Measurements from ENCODE around the gene MYO18B. TPM values are rescaled to one million over a fixed set of nuclear protein-coding genes. Genes with fewer than 3 reads are reported as not detected.

The MYO18B gene
- polyA plus RNA-seq, 1 donor = 0.05 TPM

DNA sequence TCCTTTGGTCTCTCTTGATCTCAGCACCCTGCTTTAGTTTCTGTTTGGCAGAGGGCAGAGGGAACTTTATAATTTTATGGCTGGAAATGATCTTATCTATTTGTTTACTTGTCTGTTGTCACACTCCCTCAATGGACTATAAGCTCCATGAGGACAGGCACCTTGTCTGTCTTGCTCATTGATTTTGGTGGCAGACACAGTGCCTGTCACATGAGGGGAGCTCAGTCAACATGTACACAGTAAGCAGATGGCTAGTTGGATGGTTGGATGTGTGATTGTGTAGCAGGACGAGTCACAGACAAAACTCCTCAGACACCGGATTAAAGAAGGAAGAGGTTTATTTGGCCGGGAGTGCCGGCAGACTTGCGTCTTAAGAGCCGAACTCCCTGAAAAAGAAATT is 80.4 kb downstream of the MYO18B start:
- no peak for DNase-seq

DNA sequence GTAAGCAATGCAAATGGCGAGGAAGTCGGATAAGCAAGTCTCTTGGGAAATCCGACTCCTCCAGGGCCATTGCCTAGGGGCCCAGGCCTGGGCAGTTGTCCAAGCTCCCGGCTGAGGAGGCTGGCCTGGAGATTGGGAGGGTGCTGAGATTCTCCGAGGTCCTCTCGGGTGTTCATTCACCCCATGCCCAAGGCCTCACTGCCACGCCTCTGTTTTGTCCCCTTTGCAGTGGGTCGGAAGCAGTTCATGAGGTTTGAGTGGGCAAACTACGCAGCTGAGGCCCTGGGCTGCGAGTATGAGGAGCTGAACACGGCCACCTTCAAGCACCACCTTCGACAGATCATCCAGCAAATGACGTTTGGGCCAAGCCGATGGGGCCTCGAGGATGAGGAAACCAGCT is 81.3 kb downstream of the MYO18B start:
- no peak for DNase-seq

GRCh38 chr22:25824828-25825423 is 82.9 kb downstream of the MYO18B start:
- DNase-seq = no peak

DNA sequence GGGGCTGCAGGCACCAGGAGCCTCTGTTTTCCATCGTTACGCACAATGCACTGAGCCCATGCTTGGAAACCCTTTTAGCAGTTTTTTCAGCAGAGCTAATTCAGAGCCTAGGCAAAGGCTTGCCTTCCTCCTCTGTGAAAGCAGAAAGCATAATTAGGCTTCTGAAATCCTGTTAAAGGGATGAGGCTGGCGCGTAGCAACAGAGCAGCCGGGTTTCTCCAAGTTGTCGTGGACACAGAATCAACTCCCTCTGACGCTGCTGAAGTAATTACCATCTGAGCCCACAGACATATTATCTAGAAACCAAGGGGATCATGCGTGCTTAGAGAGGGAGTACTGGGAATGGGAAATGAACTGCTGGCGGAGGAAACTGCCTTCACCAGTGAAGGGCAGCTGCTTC is 85.4 kb downstream of the MYO18B start:
- no peak for DNase-seq

DNA sequence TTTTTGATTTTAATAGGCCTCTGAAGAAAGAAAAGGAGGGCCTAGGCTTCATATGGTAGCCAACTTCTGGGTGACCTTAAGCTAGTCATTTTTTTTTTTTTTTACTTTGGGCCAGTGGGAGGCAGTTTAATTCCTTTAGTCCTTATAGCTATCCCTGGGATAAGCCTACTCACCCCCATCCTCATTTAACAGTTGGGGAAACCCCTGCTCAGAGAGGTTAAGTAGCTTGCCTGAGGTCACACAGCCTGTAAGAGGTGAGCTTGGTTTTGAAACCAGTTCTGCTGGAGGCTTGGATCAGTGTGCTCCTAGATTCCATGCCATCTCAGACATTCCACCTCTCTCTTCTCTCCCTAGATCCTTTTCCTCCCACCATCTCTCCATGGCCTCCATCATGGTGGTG is 86.4 kb downstream of the MYO18B start:
- no peak for DNase-seq

- no peak for DNase-seq
Observed at GRCh38 chr22:25829237-25829636, 87.2 kb downstream of the MYO18B start.

DNA sequence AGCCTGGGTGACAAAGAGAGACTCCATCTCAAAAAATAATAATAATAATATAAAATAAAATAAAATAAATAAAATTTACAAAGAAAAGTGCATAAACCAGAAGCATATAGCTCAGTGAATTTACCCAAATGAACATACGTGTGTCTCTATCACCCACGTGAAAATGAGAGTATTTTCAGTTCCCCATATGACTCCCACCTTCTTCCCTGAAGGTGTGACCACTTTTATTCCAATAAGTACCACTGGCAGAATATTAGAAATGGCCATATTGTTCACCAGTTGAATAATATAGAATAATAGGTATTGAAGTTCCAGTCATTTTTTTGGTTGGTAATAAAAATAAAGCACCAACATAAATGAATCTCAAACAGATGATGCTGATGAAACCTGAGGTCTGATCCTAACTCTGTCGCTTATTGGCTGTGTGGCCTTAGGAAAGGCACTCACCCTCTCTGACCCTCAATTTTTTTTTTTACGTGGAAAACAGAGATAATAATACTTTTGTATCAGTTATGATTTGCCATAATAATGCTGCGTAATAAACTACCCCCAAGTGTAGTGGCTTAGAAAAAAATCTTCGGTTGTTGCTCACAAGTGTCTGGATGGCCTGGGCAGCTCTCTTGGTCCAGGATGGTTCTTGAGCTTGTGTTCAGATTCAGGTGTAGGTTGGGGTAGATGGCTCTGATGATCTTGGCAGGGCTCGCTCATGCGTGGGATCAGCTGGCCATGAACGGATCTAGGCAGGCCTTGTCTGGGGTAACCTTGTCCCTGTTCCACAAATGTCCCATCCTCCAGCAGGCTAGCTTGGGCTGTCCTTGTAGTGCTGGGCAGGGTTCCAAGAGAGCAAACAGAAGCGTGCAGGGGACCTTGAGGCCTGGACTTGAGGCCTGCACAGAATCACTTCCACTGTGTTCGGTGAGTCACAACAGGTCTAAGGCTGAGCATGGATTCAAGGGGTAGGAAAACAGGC is 88.1 kb downstream of the MYO18B start:
- no peak for DNase-seq

DNA sequence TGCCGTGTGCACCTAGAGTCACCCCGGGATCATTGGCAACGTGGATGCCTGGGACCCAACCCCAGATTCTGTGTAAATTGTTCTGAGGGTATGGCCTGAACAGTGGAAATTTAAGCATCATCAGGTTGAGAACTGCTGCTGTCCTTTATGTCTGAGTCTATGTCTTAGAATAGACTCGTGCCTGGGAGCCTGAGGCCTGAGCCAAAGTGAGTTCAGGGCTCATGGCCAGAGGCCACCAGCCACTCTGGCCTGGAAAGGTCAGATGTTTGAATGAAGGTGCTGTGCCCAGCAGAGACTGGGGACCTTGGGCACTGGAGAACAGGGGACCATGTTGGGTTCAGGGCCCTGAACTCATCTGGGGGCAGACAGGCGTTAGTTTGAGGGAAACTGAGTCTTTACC is 91.1 kb downstream of the MYO18B start:
- DNase-seq = no peak

GRCh38 chr22:25833676-25834075 is 91.7 kb downstream of the MYO18B start:
- no peak for DNase-seq

DNA sequence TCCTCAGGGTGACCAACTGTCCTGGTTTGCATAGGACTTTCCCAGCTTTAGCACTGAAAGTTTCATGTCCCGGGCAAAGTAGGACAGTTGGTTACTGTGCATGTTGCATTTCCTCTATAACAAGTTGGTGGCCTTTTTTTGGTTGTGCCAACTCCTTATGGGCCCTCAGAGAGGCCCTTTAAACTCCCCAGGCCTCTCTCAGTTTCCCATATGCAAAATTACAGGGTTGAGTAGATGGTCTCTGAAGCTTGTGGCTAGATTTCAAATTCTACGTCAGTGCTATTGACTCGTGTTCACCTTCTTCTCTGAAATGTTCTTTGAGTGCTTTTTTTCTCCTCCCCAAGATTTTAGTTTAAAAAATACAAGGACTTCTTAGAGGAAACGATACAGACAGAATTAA is 92.5 kb downstream of the MYO18B start:
- no peak for DNase-seq

GRCh38 chr22:25835348-25835747 is 93.4 kb downstream of the MYO18B start:
- DNase-seq = no peak

DNA sequence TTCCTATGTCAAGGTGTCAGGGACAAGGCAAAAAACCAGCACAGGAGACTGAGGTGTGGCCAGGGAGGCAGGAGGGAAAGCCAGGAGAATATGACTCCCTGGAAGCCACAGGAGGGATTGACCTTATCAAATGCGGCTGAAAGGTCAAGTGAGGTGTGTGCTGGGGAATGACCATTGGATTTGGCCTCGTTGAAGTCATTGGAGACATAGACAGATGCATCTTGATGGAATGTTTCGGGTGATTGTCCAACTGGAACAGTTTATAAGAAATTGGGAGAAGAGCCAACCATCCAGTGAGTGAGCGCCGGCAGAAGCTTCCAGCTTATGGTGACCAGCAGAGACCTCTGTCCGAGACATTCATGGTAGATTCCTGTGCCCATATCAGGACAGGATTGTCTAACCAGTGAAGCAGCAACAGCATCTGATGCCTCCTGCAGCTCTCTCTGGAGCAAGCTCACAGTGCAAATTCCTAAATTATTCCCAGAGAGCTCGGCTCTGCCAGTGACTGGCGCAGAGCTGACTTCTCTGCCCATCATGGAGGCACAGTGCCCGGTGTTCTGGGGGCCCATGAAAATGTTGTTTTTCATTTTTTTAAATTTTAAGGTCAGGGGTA is 95.4 kb downstream of the MYO18B start:
- DNase-seq = no peak

DNA sequence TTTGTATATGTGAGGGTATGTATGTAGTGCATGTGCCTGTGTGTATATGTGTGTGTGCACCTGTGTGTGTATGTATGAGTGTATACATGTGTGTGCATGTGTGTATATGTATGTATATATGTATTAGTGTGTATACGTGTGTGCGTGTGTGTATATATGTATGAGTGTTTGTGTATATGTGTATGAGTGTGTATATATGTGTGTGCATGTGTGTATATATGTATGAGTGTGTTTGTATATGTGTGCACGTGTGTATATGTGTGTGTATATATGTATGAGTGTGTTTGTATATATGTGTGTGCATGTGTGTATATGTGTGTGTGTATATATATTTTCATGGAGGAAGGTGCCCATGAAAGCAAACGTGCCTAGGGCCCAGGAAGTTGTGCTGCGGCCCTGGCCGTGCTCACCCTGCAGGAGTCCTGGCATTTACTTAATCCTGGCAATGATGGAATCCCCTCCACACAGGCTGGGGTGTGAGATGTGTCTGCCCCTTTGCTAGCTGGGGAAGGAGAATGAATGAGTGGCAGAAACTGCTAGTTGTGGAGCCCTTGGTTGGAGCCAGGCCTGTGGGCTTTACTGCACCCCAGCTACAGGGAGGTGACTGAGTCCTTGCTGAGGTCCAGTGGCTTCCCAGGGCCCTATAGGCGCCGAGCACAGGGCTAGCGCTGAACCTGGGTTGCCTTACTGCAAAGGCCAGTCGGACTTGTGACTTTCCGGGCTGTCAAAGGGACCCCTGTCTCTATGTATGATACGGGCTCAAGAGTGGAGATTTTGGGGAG is 97.2 kb downstream of the MYO18B start:
- DNase-seq = no peak

GRCh38 chr22:25839755-25840154 is 97.8 kb downstream of the MYO18B start:
- no peak for DNase-seq

DNA sequence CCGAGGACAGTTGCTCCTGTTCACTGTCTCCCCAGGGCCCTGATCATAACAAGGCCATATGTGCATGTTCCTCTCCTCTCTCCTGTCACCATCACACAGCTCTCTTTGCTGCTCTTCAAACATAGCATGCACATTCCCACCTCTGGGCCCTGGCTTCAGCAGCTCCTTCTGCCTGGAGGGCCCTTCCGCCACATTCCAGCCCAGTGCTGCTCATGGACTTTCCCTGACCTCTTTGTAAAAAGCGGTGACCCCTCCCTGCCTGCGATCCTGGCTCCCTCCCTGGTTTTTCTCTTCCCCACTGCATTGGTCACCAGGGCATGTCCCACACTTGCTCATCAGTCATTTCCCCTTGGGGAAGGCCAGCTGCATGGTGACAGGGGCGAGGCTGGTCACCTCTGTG is 98.2 kb downstream of the MYO18B start:
- DNase-seq = peak; percentile 1

DNA sequence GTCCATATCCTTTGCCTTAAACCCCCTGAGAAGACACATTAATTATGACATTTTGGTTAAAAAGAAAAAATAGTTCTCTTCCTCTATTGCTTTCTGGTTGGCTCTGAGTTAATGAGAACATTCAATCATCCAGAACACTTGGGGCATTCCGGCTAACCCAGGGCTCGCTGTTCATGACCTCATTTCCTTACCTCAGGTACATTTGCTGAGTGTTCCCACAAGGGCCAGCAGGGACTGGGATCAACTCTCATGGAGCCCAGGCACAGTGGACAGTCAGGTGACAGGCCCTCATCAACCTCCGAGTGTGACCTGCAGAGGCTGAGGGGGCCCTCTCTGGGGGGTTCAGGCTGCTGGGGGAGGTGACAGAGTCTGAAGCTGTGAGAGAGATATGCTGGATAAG is 98.9 kb downstream of the MYO18B start:
- DNase-seq = peak; percentile 1

GRCh38 chr22:25841775-25842174 is 99.8 kb downstream of the MYO18B start:
- no peak for DNase-seq

DNA sequence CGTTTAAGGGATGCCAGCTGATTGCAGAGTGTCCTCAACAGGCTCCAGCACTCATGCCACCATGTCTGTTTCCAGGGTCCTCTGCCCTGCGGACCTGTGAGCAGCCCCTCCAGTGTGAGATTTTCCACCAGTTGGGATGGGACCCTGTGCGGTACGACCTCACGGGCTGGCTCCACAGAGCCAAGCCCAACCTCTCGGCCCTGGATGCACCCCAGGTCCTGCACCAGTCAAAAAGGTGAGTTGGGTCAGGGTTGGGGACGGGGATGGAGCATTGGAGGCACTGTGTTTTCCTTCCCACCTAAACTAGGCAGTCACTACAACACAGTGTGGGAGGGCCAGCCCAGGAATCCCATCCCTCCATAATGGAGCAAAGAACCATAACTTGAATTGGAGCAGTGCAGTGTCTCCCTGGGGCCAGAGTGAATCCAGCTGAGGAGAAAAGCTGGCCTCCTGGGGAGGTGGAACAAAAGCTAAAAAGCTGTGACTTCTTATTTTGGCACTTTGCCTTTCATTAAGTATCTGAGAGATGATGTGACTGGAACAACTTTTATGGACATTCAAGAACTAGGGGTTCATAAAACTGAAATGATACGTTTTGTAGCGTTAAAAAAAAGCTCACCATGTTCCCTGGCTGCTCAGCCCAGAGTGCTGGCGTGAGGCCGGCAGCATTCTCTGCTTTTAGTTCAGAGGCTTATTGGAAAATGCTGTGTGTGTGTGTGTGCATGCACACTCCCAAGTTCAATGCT is 101.8 kb downstream of the MYO18B start:
- DNase-seq = no peak

GRCh38 chr22:25844601-25845000 is 102.6 kb downstream of the MYO18B start:
- DNase-seq = no peak

DNA sequence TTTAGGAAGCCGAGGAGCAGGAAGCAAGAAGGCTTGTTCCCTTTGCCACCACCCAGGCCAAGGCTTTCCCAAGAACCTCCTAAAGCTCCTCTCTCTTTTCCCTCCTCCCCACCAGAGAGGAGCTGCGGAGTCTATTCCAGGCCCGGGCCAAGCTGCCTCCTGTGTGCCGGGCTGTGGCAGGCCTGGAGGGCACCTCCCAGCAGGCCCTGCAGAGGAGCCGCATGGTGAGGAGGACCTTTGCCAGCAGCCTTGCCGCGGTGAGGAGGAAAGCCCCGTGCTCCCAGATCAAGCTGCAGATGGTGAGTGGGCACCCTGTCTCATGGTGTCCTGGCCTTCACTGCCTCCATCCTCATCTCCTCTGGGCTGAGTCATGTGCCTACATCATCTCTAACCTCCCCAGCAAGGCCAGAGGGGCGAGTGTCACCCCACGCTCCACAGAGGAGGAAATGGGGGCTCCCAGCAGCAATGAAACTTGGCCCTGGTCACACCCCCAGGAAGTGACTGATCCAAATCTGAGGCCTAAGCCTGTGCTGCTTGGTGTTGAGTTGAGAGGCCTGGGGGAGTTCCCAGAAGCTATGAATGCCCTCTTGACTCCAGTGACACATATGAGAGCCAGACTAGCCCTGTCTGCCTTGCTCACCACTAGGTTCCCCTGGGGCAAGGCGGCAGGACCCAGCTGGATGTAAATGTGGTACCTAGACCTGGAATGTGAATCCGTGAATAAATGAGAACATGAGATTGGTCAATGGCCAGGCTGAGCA is 104.2 kb downstream of the MYO18B start:
- DNase-seq = no peak

- no peak for DNase-seq
Observed at GRCh38 chr22:25847451-25847850, 105.5 kb downstream of the MYO18B start.

Measured in left kidney (tissue), 2 donors.